ENCODE results near the gene PLCB1.

Gene PLCB1

DNA sequence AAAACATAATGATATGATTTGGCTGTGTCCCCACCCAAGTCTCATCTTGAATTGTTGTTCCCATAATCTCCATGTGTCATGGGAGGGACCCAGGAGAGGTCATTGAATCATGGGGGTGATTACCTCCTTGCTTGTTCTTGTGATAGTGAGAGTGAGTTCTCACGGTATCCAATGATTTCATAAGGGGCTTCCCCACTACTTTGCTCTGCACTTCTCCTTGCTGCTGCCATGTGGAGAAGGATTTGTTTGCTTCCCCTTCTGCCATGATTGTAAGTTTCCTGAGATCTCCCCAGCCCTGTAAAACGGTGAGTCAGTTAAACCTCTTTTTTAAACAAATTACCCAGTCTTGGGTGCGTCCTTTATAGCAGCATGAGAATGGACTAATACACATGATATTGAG, 780.0 kb downstream of the PLCB1 start:
- H2AFZ ChIP-seq (ENCODE audit: low read length) = no peak overlapping the region
- H3K4me2 ChIP-seq (ENCODE audit: low read depth, low read length, poor library complexity, severe bottlenecking) = no peak overlapping the region
- H3K4me3 ChIP-seq (ENCODE audit: low read length, poor library complexity, severe bottlenecking) = no peak overlapping the region

DNA sequence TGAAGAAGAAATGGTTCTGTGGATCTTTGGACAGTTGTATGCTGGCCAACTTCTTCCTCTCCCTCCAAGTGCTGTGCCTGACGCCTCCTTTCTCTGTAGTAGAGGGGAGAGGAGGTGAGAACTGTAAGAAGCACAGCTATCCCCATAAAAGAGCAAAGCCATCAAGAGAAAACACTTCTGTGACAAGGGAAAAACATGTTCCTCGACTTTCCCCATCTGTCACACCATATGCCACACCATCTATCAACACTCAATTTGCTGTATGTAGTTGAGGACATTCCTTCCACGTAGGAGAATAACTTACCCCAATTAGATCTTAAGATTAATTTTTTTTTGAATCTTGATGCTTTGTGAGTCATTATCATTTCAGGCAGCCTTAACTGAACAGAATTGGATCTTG, 780.7 kb downstream of the PLCB1 start:
- TF ChIP-seq EZH2phosphoT487 (IDR thresholded peaks at IDR 0.05; ENCODE audit: borderline replicate concordance) = no peak
- TF ChIP-seq, protein P1, sequence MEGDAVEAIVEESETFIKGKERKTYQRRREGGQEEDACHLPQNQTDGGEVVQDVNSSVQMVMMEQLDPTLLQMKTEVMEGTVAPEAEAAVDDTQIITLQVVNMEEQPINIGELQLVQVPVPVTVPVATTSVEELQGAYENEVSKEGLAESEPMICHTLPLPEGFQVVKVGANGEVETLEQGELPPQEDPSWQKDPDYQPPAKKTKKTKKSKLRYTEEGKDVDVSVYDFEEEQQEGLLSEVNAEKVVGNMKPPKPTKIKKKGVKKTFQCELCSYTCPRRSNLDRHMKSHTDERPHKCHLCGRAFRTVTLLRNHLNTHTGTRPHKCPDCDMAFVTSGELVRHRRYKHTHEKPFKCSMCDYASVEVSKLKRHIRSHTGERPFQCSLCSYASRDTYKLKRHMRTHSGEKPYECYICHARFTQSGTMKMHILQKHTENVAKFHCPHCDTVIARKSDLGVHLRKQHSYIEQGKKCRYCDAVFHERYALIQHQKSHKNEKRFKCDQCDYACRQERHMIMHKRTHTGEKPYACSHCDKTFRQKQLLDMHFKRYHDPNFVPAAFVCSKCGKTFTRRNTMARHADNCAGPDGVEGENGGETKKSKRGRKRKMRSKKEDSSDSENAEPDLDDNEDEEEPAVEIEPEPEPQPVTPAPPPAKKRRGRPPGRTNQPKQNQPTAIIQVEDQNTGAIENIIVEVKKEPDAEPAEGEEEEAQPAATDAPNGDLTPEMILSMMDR (conservative IDR thresholded peaks at IDR 0.05; ENCODE audit: low read length) = no peak
- Histone ChIP-seq H3K9me3 (ENCODE audit: insufficient read depth, low read depth, low read length) (no peaks in the 10 kb centered on the region), H3K9ac (ENCODE audit: low read depth, low read length, poor library complexity, severe bottlenecking) (no peak overlapping the region), H2AFZ (ENCODE audit: low read length) (no peak overlapping the region), H3K4me3 (ENCODE audit: low read length, poor library complexity, severe bottlenecking) (no peak overlapping the region), H3F3A (ENCODE audit: low read depth) (no peaks in the 10 kb centered on the region), H3K36me3 (ENCODE audit: insufficient read depth, low read length) (no peaks in the 10 kb centered on the region), H4K20me1 (ENCODE audit: insufficient read depth, low read length, poor library complexity, severe bottlenecking) (no peaks in the 10 kb centered on the region), H3K79me2 (ENCODE audit: insufficient read depth, low read length) (no peaks in the 10 kb centered on the region), H3K4me2 (ENCODE audit: low read depth, low read length, poor library complexity, severe bottlenecking) (no peak overlapping the region), H3K9me2 (replicated peaks; ENCODE audit: low read depth, low read length) (0 out of 2 replicates have a peak, but pooled peaks cover under 1% of the 10 kb centered on the region), H3K27me3 (ENCODE audit: insufficient read depth, low read length, poor library complexity, severe bottlenecking) (no peaks in the 10 kb centered on the region), H3K4me1 (ENCODE audit: insufficient read depth, low read length, poor library complexity, severe bottlenecking) (no peaks in the 10 kb centered on the region)

More for the DNA sequence above, 780.0 kb downstream of the PLCB1 start:
- no peaks in the 10 kb centered on the region for H4K20me1 ChIP-seq (ENCODE audit: insufficient read depth, low read length, poor library complexity, severe bottlenecking)
- H3K4me1 ChIP-seq (ENCODE audit: insufficient read depth, low read length, poor library complexity, severe bottlenecking) = no peaks in the 10 kb centered on the region
- H3K9me3 ChIP-seq (ENCODE audit: insufficient read depth, low read depth, low read length) = no peaks in the 10 kb centered on the region
- no peaks in the 10 kb centered on the region for H3K36me3 ChIP-seq (ENCODE audit: insufficient read depth, low read length)
- no peaks in the 10 kb centered on the region for H3K79me2 ChIP-seq (ENCODE audit: insufficient read depth, low read length)
- no peak overlapping the region for H3K9ac ChIP-seq (ENCODE audit: low read depth, low read length, poor library complexity, severe bottlenecking)
- no peaks in the 10 kb centered on the region for H3K27me3 ChIP-seq (ENCODE audit: insufficient read depth, low read length, poor library complexity, severe bottlenecking)
- H3K9me2 ChIP-seq (replicated peaks; ENCODE audit: low read depth, low read length) = 0 out of 2 replicates have a peak, but pooled peaks cover 5% of the 10 kb centered on the region
- TF ChIP-seq EZH2phosphoT487 (IDR thresholded peaks at IDR 0.05; ENCODE audit: borderline replicate concordance) = no peak
- TF ChIP-seq, protein P1 (conservative IDR thresholded peaks at IDR 0.05; ENCODE audit: low read length) = no peak
- no peaks in the 10 kb centered on the region for H3F3A ChIP-seq (ENCODE audit: low read depth)

DNA sequence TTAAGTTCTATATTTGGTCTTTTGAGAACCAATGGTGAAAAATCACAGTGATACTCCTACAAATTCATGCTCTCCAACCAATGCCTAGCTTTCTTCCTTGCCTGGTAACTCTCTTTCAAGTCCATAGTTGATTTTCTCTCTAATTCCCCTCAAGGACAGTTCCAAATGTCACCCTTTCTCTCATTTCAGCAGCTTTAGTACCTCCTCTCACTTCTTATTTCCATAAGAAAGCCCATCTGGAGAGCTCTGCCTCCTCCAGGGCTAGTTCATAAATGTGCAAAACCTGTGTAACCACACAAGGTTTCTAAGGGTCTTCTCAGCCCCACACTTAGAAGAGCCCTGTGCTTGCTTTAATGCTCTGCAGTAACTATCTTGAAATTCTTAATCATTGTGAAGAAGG, 781.4 kb downstream of the PLCB1 start:
- Histone ChIP-seq H3K4me2 (ENCODE audit: low read depth, low read length, poor library complexity, severe bottlenecking) (no peak overlapping the region), H3K27me3 (ENCODE audit: insufficient read depth, low read length, poor library complexity, severe bottlenecking) (no peaks in the 10 kb centered on the region), H3F3A (ENCODE audit: low read depth) (no peaks in the 10 kb centered on the region), H3K9ac (ENCODE audit: low read depth, low read length, poor library complexity, severe bottlenecking) (no peak overlapping the region), H3K9me3 (ENCODE audit: insufficient read depth, low read depth, low read length) (no peaks in the 10 kb centered on the region), H3K9me2 (replicated peaks; ENCODE audit: low read depth, low read length) (no peaks in the 10 kb centered on the region), H3K79me2 (ENCODE audit: insufficient read depth, low read length) (no peaks in the 10 kb centered on the region), H3K4me1 (ENCODE audit: insufficient read depth, low read length, poor library complexity, severe bottlenecking) (no peaks in the 10 kb centered on the region), H3K4me3 (ENCODE audit: low read length, poor library complexity, severe bottlenecking) (no peak overlapping the region), H4K20me1 (ENCODE audit: insufficient read depth, low read length, poor library complexity, severe bottlenecking) (no peaks in the 10 kb centered on the region), H3K36me3 (ENCODE audit: insufficient read depth, low read length) (no peaks in the 10 kb centered on the region), H2AFZ (ENCODE audit: low read length) (no peak overlapping the region)
- TF ChIP-seq, protein P1 (conservative IDR thresholded peaks at IDR 0.05; ENCODE audit: low read length) = no peak
